IPS-11a (cell line): ENCODE results near the gene SYPL1.

Experiments
- H3K4me3 ChIP-seq: one replicate; pipeline ENCODE4 v1.5.1; 2013; ENCODE audit warnings: low read depth, low read length, control low read depth

SYPL1 gene

DNA sequence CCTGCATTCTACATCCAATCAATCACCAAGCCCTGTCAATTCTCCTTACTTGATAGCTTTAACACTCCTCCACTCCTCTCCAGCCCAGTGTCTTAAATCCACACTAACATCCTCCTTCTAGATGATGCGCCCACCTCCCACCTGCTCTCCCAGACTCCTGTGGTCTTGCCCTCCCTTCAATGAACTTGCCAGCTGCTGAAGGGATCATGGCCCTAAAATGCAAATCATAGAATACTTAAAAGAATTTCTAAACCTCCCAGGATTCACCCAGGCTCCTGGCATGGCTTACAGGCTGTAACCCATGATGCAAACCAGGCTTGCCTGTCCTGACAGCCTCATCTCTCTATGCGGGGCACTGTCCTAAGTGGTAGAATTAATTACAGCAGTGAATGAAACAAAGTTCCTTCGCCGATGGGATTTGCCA lies 43.6 kb downstream of the SYPL1 start:
- no peak overlapping the region for H3K4me3 ChIP-seq

- no peak overlapping the region for H3K4me3 ChIP-seq
Measured at GRCh38 chr7:106067678-106068077, 44.4 kb downstream of the SYPL1 start.

GRCh38 chr7:106065575-106066500 lies 46.3 kb downstream of the SYPL1 start:
- H3K4me3 ChIP-seq = no peak overlapping the region

GRCh38 chr7:106064771-106065574 lies 47.1 kb downstream of the SYPL1 start:
- H3K4me3 ChIP-seq = no peak overlapping the region

- H3K4me3 ChIP-seq = no peak overlapping the region
Measured at GRCh38 chr7:106064316-106064715, 47.8 kb downstream of the SYPL1 start.

GRCh38 chr7:106063692-106064091 lies 48.4 kb downstream of the SYPL1 start:
- H3K4me3 ChIP-seq = no peak overlapping the region

GRCh38 chr7:106063024-106063423 lies 49.1 kb downstream of the SYPL1 start:
- no peak overlapping the region for H3K4me3 ChIP-seq

DNA sequence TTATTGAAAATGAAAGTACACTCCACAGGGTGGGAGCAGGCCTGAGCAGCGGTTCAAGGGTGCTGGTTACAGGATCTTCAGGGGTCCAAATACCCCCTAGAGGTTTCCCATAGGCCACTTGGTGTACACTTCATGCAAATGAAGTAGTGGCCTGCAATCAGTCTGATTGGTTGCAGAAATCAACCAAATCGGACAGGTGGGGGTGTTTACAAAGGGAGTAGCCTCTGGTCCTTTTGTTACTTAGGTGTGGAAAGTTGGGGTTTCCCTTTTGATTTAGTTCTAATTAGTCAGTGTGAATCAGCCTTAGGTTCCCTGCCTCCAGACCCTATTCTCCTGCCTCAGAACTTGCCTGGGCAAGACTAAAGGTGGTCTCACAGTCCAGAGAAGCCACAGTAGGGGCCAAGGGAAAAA lies 49.6 kb downstream of the SYPL1 start:
- H3K4me3 ChIP-seq = no peak overlapping the region

DNA sequence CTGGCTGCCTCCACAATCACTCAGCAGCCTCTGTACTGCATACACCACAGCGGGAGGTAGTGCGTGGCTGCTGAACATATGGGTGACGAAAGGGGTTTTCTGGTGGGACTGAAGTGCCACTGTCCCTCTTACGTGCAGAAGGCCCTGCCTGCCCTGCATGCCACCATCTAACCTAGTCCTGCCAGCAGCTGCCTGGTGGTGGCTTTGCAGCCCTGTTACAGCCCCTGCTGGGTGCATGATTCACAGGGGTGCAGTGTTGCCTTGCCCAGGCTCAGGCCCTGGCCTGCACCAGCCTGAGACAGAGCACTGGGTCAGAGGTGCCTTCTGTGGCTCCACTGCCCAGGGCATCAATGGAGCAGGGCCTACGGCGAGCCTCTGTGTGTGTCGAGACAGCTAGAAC lies 50.1 kb downstream of the SYPL1 start:
- H3K4me3 ChIP-seq = no peak overlapping the region

GRCh38 chr7:106061301-106061979 lies 50.7 kb downstream of the SYPL1 start:
- H3K4me3 ChIP-seq = no peak overlapping the region

GRCh38 chr7:106060394-106060920 lies 51.7 kb downstream of the SYPL1 start:
- H3K4me3 ChIP-seq = no peak overlapping the region

GRCh38 chr7:106059556-106059955 lies 52.6 kb downstream of the SYPL1 start:
- no peak overlapping the region for H3K4me3 ChIP-seq

DNA sequence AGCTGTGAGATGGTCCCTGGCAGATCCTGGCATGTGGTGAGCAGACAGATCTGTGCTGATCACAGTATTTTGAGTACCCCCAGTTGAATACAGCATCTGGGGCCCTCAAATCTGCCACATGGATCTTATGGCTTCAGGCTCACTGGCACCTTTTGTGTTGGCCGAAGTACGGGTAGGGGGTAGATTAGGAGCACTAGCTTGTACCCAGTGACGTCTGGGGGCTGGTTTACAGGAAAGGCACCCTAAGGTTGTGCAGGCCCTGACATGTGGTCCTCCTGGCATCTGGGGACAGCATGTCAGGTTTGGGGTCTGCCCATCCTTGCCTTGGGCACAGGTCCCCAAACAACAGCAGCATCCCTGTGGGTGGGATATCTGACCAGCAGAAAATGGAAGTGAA lies 53.2 kb downstream of the SYPL1 start:
- no peak overlapping the region for H3K4me3 ChIP-seq

- H3K4me3 ChIP-seq = no peak overlapping the region
Measured at GRCh38 chr7:106057962-106058927, 53.9 kb downstream of the SYPL1 start.

DNA sequence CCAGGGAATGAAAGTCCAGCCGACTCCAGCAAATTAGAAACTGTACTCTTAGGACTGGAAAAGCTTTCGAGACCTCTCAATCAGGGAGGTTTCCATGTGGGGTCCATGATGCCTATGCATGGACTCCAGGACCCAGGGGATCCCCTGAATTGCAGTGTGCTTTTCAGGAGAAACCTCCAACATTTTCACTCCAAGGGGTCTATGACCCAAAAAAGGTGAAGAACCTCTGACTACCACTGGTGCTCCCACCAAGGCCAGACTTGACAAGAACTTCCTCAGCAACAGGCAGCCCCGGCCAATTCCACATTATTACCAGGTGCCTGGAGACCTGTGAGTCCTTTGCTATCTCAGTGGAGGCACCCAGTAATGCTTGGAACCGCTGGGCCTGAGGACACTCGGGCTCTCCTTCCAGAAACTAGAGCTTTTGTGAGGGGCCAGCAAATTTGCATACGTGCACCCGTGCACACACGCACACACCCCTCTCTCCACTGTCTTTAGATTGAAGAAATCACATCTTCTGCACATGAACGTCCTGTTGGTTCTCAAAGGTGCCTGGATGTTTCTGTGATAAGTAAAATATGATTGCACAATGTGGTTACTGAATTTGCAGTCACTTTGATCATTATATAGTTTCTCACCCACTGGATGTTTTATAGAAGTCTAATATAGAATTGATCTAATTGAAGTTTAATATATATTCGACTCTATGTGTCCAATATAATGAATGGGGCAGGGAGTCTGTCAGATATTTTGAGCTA lies 54.7 kb downstream of the SYPL1 start:
- H3K4me3 ChIP-seq = no peak overlapping the region

DNA sequence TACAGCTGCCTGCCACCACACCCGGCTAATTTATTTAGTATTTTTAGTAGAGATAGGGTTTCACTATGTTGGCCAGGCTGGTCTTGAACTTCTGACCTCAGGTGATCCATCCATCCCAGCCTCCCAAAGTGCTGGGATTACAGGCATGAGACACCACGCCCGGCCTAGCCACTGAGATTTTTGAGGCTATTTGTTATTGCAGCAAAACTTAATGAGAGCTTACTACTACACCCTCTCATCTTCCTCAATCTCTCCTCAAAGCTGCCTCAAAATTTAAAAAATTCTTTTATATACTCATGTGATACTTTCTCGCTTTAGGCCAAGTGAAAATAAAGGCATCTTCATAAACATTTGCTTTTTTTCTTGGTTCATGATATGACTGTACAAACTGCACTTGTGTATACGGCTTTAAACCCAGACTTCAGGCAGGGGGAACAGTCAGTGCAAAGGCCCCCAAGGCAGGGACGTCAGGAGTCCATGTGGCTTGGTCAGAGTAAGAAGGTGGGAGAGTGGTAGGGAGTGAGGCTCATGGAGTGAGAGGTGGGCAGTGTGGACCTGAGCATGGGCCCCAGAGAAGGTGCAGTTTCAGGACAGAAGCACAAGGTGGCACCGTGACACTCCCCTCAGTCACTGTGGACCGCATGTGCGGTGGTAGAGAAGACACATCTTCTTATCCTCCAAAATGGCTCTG lies 55.5 kb downstream of the SYPL1 start:
- H3K4me3 ChIP-seq = no peak overlapping the region

DNA sequence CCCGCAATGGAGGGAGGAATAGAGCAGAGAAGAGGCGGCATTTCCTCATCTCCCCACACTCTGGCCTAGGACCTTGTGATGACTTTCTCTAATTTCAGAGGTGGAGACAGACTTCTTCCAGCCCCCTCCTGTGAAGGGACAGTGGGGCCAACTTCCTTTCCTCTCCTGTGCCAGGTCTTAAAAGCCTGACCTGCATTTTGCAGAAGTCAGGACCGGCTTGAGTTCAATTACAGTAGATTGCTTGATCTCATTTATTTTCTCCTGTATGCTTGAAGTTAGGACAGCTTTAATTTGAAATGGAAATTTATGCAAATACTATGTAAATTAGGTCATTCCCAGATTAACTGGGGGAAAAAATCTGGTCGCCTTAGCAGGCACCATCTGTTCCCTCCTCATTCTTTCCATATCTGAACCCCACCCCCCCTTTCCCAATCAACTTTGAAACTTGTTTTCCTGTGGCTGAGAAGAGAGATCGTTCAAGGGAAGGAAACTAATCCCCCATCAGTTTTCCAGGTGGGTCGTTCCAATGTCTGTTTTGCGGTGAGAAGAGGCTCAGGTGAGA lies 57.1 kb downstream of the SYPL1 start:
- H3K4me3 ChIP-seq = no peak overlapping the region

DNA sequence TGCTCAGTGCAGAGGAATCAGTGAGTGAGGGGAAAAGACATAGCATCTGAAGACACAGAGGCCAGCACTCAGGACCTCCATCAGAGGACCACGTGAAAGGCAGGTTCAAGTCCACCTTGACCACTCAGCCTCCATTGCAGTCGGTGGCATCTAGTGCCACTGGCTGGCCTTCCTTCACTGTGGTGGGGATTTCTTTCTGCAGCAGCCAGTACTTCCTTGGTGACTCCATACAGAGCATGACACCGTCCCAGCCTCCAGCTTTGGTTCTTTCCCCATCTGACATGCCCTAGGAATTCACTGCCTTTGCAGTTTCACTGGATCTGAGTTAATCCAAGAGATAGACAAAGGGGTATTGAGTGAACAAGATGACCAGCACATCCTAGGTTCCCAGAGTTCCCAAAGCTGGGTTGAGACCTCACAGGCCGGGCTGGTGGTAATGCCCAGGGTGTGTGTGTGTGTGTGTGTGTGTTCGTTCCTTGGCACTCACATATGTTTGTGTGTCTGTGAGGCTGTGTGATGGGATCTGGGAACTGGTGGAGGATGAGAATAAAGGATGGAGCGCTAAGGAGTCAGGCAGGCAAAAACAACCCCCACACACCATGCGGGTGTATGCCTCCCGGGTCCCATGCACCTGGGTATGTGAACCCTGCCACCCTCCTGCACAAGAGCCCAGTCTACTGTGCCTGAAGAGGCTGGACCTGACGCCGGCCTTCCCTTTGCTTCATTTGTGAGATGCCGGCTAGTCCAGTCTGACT lies 57.8 kb downstream of the SYPL1 start:
- no peak overlapping the region for H3K4me3 ChIP-seq
